Measurements from ENCODE around the gene MARCHF10.

DNA sequence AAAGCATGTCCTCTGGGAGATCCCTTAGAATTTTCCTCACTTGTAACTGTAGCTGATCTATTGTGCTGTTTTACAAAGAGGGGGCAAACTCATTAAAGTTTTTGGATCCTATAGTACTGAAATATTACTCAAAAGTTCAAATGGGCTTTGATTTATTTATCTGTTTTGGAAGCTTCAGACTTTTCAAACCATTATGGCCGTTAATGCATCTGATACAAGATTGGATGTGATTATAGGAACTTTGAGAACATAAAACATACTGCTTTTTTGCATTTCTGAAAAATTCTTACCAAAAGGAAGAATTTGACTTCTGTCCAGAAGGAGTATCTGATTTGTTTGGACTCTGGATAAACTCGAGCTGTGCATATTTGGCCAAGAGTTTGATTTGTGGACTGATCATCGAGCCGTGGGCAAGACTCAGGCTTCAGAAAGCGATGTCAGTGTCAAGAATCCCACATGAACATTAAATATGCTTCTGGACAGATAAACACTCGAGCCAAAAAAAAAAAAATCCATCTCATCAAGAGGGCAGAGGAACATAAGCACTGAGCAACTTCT is 8.2 kb upstream of the MARCHF10 start:
- TF ChIP-seq EZH2 (IDR thresholded peaks at IDR 0.05; ENCODE audit: insufficient read depth, poor library complexity, severe bottlenecking) (no peak), EZH2phosphoT487 (IDR thresholded peaks at IDR 0.05; ENCODE audit: insufficient read depth, low read depth) (no peak)
